Measurements from ENCODE around the gene B3GALNT1. TPM values are rescaled to one million over a fixed set of nuclear protein-coding genes. Genes with fewer than 3 reads are reported as not detected.
A peak's percentile ranks its signal among the peaks of the same experiment; 100 is the strongest.

B3GALNT1 gene, protein sequence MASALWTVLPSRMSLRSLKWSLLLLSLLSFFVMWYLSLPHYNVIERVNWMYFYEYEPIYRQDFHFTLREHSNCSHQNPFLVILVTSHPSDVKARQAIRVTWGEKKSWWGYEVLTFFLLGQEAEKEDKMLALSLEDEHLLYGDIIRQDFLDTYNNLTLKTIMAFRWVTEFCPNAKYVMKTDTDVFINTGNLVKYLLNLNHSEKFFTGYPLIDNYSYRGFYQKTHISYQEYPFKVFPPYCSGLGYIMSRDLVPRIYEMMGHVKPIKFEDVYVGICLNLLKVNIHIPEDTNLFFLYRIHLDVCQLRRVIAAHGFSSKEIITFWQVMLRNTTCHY
- 152 TPM for total RNA-seq

DNA sequence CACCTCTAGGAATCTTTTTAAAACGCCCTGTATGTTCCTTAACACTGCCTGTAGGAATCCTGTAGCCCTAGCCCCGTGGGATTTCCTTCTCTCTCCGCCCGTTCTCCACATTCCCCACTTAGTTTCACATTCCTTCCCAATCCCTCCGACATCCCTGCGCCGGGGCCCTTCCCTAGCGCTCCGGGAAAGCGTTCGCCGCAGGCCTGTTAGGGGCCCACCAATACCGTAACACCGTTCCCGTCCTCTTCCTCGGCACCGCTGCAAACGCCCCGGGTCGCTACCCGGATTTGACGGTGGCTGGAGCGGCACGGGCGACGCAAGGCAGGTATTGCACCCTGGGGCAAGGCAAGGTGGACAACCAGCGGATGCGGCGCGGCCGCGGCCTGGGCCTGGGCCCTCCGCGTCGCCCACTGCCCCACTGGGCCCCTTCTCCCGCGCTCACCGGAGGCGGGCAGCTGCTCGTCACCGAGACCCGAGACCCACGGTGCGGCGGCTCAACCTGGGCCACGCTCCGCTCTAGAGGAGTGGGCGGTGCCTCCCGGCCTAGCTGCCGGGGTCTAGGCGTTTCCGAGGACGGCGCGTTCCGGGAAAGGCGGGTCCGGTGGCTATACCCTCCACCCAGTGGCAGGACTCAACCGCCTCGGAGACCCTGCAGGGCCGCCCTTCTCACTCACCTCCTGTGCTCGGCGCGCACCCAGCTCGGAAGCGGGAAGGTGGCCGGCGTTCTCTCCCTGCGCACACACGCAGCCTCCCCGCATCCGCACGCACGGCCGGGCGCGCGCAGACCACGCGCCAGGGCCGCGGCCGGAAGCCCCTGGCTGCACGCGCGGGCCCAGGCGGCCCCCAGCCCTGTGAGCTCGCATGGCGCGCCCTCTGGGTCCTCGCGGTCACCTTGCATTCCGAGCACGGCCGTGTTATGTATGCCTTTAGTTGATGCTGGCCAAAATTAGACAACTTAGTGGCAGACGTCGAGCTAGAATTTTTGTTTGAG is at the start of gene B3GALNT1:
Gene B3GALNT1 (minus strand): TSS at position 789 of the 991 bp plus-strand sequence. CDS start 18,595 bp downstream, outside the sequence.
- FAIRE-seq (no peak), DNase-seq (ENCODE audit: low spot score in 2 of 2) (peak; percentile 44 to 64)

DNA sequence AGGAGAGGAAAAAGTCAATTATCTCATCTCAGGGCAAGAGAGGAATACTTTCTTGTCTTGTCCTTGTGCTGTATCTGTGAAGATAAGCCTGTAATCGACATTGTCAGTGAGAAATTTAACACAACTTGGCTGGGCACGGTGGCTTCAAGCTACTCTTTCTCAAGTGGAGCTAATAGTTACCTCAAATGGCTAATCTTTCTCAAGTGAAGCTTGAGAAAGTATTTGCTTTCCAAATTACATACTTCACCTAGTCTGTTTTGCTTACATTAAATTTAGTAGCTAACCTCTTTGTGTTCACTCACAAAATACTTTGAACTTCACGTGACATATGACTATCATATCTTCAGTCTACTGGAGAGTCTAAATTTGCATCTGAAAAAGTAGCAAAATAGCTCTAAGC is 48.3 kb upstream of the B3GALNT1 start:
- no peak for FAIRE-seq

DNA sequence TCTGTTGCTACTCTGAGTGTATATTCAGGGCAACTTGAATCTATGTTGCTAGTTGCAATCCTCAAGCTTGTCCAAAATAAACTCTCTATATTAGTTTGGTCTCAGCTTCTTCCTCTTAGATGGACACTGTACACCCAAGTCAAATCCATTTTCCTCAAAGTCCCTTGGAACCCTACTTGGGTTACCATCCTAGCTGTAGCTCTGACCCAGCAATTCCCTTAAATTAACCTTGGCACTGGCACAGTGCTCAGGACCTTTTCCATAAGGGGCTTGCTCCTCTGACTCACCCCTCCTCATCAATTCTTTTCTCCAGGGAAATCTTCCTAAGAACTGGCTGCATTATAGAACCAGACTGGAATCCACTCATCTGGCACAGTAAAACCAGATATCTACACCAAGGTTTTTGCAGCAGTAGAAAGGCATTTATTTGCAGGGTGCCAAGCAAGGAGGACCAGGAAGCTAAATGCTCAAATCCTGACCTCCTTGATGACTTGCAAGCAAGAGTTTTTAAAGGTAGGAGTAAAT is 44.9 kb upstream of the B3GALNT1 start:
- DNase-seq (ENCODE audit: low spot score in 2 of 2) (no peak), FAIRE-seq (no peak)

More for the DNA sequence above, 48.3 kb upstream of the B3GALNT1 start:
- DNase-seq (ENCODE audit: low spot score in 2 of 2) = no peak

DNA sequence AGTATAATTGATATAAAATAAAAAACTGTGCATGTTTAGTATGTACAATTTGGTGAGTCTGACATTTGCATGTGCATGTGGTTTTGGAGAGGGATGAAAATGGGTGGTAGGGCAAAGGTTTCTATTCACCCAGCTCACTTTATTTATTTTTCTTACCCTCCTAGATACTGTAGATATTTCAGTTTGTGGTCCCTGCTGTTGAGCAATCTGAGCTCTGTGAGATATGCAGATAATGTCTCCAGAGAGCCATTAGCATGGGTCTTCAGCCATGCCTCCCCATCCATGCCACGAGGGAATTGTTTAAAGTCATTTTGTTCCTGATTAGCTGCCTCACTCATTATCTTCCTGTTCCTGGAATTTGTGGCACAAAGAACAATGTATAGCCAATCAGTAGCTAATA is 44.4 kb upstream of the B3GALNT1 start:
- no peak for DNase-seq (ENCODE audit: low spot score in 2 of 2)
- FAIRE-seq = no peak

DNA sequence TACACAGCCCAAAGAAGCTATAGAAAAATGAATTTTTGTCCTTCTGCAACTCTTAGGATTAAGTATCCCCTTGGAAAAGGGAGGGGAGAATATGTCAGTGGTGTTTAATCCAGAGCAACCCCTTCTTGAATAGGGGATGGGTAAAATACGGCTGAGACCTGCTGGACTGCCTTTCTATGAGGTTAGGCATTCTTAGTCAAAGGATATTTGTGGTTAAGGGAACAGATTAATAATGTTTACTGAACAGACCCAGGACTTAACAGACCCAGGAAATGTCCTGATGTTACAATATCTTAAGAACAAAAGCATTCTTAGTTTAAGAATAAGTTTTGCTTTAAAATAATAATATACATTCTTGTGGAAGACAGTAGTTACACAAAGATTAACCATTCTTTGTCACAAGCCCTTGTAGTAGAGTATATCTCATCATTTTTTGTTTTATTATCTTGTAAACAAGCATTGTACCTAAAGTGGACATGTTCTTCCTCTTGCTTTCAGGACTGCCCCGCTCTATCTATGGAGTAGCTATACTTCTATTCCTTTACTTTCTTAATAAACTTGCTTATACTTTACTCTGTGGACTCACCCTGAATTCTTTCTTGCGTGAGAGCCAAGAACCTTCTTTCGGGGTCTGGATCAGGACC is 43.8 kb upstream of the B3GALNT1 start:
- FAIRE-seq = no peak
- DNase-seq (ENCODE audit: low spot score in 2 of 2) = no peak

DNA sequence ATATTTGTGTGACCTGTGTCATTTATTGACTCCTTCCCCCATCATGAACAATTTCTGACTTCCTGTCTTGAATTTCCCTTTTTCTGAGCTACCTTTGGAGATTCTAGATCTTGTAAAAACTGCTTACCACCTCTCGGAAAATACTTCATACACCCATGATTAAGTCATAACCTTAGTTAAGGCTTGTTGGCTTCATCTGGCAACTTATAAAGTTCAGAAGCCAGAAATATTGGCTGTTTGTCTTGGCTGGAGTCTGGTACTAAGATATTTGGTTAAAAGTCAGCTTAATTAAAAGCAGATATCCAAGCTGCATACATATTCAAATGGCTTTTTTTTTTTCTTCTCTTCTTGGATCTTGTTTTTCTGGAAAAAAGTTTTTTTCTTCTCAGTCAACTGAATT is 37.3 kb upstream of the B3GALNT1 start:
- DNase-seq (ENCODE audit: low spot score in 2 of 2) = no peak
- FAIRE-seq = no peak

DNA sequence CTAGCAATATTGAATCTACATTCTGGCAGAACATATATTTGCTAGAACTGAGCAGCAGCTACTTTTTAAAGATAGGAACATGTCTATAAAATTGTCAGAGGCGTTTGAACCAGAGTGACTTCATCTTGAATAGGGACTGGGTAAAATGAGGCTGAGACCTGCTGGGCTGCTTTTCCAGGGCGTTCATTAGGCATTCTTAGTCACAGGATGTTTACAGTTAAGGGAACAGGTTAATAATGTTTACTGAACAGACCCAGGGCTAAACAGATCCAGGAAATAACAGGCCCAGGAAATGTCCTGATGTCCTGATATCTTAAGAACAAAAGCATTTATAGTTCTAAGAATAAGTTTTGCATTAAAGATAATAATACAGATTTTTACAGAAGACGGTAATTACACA is 34.5 kb upstream of the B3GALNT1 start:
- DNase-seq (ENCODE audit: low spot score in 2 of 2) = no peak
- no peak for FAIRE-seq

DNA sequence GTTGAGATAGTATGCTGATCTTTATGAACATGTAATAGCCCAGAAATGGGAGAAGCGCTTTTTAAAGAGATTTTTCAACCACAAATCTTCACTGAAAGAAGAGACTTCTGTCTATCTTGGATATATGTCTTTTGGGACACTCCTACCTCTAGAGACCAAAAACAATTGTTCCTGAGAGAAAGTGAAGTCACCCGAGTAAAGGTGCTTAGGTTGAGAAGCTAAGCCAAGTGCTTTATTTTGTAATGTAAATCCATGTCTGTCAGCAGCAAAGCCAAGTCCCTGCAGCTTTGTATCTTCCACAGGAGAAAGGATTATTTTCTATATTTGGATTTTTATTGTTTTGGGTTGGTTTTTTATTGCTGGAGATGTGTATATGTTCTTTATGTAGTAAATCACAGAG is 32.1 kb upstream of the B3GALNT1 start:
- FAIRE-seq = no peak
- no peak for DNase-seq (ENCODE audit: low spot score in 2 of 2)

DNA sequence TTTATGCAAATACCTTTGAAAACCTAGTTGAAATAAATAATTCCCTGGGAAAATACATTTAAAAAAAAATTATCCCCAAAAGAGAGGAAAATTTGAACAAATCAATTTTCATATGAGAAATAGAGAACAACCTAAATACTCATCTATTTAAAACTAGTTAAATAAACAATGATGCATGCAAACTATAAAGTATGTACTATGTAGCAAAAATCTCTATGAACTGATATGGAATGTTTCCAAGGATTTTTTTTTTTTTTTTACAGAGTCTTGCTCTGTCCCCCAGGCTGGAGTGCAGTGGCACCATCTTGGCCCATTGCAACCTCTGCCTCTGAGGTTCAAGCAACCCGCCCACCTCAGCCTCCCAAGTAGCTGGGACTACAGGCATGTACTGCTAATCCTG is 27.2 kb upstream of the B3GALNT1 start:
- no peak for DNase-seq (ENCODE audit: low spot score in 2 of 2)
- no peak for FAIRE-seq

DNA sequence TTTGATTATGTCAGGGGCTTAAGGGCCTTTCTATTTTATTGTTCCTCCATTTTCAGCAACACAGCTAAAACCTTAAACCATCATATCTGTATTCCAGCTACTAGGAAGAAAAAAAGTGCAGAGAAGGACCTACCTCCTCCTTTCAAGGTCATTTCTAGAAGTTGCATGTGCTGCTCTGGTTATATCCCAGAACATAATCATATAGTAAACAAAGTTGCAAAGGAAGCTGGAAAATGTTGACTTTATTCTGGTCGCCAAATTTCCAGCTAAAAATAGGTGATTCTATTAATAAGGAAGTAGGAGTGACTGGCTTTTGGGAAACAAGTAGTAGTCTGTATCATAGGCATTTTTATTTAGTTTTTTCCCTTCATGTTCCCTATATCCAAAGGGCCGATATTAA is 21.3 kb upstream of the B3GALNT1 start:
- DNase-seq (ENCODE audit: low spot score in 2 of 2) (no peak), FAIRE-seq (no peak)

DNA sequence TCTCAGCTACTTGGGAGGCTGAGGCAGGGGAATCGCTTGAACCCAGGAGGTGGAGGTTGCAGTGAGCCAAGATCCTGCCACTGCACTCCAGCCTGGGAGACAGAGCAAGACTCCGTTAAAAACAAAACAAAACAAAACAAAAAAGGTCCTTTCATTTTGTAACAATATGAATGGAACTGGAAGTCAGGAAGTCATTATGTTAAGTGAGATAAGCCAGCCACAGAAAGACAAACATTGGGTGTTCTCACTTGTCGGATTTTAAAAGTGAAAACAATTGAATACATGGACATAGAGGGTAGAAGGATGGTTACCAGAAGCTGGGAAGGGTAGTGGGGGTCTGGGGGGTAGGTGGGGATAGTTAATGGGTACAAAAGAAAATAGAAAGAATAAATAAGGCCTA is 12.5 kb upstream of the B3GALNT1 start:
- no peak for FAIRE-seq

DNA sequence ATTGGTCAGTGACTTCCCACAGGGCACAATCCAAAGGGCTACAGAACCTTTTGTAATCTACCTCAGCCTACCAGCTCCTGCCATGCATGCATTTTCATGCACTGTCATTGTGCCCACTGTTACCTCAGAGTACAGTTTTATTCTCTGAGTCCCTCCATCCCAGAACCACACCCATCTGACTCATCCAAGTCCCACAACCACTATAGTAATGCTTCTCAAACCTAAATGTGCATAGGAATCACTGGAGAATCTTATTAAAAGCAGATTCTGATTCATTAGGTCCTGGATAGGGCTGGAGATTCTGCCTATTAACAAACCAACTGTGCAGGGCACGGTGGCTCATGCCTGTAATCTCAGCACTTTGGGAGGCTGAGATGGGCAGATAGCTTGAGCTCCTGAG is 3.7 kb upstream of the B3GALNT1 start:
- DNase-seq (ENCODE audit: low spot score in 2 of 2) = no peak
- FAIRE-seq = no peak

More for the DNA sequence above, 12.5 kb upstream of the B3GALNT1 start:
- DNase-seq (ENCODE audit: low spot score in 2 of 2) = no peak

DNA sequence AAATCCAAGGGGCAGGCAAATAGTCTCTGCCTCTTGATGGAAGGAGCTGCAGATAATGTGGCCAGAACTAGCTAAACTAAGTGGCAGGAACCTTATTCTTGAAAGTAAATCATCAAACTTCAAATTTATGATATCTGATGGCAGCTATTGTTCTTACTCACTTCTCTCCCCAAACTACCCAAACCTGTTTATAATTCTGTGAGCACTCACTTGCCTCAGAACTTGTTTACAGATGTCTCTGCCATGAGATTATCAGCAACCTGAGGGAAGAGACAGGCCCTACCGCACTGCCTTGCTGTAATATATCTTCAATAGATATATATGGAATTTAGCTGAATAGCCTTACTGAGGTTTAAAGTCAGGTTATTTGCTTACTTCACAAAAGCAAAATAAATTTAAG is 2.2 kb upstream of the B3GALNT1 start:
- FAIRE-seq = no peak
- DNase-seq (ENCODE audit: low spot score in 2 of 2) = no peak

DNA sequence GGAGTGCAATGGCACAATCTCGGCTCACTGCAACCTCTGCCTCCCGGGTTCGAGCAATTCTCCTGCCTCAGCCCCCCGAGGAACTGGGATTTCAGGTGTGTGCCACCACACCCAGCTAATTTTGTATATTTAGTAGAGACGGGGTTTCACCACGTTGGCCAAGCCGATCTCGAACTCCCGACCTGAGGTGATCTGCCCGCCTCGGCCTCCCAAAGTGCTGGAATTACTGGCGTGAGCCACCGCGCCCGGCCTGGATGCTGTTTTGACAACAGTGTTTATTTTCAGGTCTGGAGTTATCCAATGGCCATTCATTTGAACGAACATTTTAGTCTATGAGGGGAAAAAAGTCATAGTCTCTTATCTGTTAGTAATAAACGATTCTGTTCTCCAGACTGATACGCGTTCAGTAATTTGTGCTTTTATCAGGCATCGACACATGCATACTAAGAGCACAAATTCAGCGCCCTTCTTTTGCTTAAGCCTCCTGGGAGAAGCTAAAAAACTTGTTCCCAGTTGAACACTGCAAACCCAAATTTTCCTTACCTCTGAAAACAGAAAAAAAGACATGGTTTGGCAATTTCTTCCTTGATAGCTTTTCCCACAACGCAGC is 1.3 kb downstream of the B3GALNT1 start:
- DNase-seq (ENCODE audit: low spot score in 2 of 2) = no peak
- no peak for FAIRE-seq

DNA sequence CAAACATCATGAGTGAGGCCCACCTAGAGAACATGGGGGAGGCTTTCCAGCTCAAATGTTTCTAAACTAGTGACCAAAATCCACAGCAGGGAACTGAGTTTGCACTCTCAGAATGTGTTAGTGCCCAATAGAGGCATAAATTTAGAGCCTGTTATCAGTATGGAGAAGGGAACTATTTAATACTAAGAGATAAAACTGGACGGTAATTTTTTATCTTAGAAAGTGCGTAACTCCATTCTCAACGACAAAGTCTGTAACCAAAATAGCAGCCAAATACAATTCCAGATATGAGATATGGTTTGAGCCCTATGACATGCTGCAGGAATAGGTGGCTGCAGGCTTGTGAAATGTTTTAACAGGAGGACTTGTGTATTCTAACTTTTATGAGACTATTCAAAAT is 3.5 kb downstream of the B3GALNT1 start:
- no peak for DNase-seq (ENCODE audit: low spot score in 2 of 2)
- no peak for FAIRE-seq

DNA sequence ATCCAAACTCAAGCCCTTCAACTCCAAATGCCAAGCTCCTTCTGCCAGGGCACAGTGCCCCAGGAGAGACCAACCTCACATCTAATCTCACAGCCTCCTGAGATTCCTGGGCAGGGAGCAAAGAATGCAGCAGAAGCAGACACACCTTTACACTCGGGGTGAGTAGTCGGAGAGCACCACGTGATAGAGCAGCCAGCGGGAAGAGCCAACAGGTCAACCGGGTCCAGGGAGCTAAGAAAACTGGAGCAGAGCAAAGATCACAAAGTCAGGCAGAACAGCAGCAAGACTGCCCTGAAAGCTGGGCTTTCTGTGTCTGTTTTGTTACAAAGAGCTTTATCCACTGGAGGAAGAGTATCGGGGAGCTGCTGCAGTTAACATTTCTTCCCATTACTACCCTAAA is 4.2 kb downstream of the B3GALNT1 start:
- FAIRE-seq = no peak
- no peak for DNase-seq (ENCODE audit: low spot score in 2 of 2)

DNA sequence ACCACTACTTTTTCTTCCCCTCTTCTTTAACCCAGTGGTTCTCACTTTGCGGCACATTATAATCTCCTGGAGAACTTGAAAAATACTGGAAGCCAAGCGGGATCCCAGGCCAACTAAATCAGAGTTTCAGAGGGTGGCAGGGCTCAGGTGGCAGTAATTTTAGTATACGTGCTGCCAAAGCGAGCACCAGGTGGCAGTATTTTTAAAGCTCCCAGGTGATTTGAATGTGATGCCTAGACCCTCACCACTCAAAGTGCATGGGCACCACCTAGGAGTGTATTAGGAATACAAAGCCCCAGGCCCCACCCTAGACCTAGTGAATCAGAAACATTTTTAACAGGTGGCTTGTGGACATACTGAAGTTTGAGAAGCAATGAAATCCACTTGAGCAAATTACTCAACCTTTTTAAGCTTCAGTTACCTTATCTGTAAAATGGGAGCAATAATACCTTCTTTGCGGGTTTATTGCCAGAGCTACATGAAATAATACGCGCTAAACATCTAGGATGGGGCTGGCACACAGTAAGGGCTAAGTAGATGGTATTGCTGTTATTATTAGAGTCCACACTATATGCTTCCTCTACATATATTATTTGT is 8.3 kb downstream of the B3GALNT1 start:
- DNase-seq (ENCODE audit: low spot score in 2 of 2) = no peak
- FAIRE-seq = no peak

DNA sequence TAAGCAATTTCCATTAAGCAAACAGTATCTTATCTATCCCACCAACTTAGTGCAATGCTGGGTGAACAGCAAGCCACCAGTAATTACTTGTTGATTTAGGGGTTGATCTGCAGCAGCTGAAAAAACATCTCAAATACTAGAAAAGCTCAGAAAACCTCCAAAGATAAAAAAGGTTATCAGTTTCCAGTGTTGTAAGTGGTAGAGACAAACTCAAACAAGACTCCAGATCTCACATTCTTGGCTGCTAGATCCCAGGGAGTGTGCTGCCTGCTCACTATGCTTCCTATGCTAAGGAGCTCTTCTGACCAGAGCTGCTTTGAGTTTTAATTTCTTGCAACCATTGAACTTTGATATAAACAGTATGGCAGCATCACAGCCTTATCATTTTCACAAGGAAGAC is 11.3 kb downstream of the B3GALNT1 start:
- FAIRE-seq (no peak), DNase-seq (ENCODE audit: low spot score in 2 of 2) (no peak)

DNA sequence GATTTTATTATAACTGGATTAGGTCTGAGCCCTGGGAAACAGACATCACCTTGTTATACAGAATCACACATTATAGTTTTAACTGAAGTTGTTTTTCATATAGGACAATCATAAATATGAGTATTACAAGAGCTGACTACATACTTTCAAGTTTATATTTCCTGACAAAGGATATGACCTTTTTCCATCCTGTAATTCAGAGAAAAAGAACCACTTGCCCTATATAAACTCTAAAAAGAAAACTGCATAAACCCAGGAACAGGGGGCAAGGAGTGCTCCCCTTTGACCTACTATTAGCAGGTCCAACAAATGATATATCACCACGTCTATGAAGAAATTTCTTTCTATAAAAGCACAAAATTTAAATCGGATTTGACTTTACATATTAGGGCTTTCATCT is 20.9 kb downstream of the B3GALNT1 start:
- DNase-seq (ENCODE audit: low spot score in 2 of 2) (no peak), FAIRE-seq (no peak)

DNA sequence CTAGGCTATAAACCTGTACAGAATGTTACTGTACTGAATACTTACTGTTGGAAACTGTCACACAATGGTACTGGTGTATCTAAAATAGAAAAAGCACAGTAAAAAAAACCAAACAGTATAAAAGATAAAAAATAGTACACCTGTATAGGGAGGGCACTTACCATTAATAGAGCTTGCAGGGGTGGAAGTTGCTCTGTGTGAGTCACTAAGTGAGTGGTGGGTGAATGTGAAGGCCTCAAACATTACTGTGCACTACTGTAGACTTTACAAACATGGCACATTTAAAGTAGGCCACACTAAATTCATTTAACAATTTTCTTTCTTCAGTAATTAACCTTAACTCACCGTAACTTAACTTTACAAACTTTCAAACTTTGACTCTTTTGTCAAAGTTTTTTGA is 22.0 kb downstream of the B3GALNT1 start:
- FAIRE-seq = no peak
- no peak for DNase-seq (ENCODE audit: low spot score in 2 of 2)

Data from frontal cortex (tissue), 4 donors.